Measurements from ENCODE around the gene EIF2S3B. TPM values are rescaled to one million over a fixed set of nuclear protein-coding genes. Genes with fewer than 3 reads are reported as not detected.
"Not testable (repeated sequence)": the region's sequence is repeated elsewhere in the genome, so short reads cannot be mapped to it uniquely, and the experiment has no call there.

The EIF2S3B gene
- 1 to 10 TPM in 1 of 2 donors, under 1 TPM in 1; 0.33 to 1.2 TPM for total RNA-seq
- long read RNA-seq, donor 1: 0 reads
- long read RNA-seq, donor 2: 0 reads

DNA sequence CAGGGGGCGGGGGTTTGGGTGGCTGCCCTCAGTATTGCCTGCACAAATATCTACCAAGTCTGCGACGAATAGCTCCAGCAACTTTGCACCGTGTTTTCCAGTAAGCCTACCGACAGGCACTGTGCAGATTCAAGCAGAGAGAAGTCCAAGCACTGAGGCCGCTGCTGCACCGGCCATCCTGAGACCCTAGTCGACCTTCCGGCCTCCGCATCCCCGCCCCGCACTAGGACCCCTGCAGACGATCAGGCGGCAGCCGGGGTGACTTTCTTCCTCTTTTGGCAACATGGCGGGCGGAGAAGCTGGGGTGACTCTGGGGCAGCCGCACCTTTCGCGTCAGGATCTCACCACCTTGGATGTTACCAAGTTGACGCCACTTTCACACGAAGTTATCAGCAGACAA, at the start of gene EIF2S3B:
Gene EIF2S3B (plus strand): TSS at position 271 of the 400 bp plus-strand sequence. CDS start 13 bp downstream, at position 284.
- intact Hi-C loops (cut with DNase I): no loop called here
- peak; percentile 63 for DNase-seq (ENCODE audit: low spot score)

DNA sequence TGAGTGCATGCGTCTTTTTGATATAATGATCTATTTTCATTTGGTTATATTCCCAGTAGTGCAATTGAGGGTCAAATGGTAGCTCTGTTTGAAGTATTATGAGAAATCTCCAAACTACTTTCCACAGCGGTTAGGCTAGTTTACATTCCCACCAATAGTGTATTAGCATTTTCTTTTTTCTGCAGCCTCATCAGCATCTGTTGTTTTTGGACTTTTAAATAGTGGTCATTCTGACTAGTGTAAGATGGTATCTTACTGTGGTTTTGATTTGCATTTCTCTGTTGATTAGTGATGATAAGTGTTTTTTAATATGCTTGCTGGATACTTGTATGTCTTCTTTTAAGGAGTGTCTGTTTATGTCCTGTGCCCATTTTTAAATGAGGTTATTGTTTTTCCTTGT, 48.8 kb upstream of the EIF2S3B start:
- intact Hi-C loops (cut with DNase I): no loop called here
- DNase-seq (ENCODE audit: low spot score): no peak

DNA sequence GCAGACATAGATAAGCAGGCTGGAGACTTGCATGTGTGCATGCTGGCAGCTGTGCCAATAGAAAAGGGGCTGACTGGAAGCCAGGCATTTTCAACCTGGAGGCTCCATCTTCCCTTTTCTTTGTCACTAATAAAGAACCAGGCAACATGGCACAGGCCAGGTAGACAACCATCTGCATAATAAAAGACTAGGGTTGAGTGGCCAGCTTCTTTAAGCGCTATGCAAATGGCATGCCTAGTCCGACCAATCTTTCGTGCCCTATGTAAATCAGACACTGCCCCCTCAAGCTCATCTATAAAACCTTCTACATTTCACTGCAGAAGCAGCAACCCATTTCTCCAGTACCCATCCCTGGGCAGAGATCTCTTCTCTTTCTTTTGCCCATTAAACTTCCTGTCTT, 47.9 kb upstream of the EIF2S3B start:
- DNase-seq (ENCODE audit: low spot score): no peak
- intact Hi-C loops (cut with DNase I): no loop called here

DNA sequence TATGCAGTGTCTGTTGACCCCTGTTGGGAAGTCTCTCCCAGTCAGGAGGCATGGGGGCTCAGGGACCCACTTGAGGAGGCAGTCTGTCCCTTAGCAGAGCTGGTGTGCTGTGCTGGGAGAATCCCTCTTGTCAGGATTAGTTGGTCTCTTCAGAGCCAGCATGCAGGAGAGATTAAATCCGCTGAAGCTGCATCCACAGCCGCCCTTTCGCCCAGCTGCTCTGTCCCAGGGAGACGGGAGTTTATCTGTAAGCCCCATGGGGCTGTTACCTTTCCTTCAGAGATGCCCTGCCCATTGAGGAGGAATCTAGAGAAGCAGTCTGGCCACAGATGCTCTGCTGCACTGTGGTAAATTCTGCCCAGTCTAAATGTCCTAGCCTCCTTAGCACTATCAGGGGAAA, 39.4 kb upstream of the EIF2S3B start:
- intact Hi-C loops (cut with DNase I): no loop called here
- DNase-seq (ENCODE audit: low spot score): no peak

DNA sequence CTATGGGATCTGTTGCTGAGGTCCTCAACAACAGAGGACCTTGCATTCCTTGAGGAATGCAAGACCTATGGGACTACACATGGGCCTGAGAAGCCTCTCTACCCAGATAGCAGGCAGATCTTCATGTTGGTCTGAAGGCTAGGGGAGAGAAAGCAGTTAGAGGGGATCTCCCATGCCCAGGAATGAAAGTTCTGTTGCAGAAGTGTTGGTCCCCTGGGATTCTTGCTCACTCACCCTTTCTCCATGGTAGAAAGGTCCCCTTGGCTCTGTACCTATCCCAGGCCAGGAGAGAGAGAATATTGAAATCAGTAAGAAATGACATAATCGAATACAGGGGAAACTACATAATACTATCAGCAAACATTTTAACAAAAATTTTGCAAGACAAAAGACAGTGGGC, 36.0 kb upstream of the EIF2S3B start:
- intact Hi-C loops (cut with DNase I): no loop called here
- no peak for DNase-seq (ENCODE audit: low spot score)

DNA sequence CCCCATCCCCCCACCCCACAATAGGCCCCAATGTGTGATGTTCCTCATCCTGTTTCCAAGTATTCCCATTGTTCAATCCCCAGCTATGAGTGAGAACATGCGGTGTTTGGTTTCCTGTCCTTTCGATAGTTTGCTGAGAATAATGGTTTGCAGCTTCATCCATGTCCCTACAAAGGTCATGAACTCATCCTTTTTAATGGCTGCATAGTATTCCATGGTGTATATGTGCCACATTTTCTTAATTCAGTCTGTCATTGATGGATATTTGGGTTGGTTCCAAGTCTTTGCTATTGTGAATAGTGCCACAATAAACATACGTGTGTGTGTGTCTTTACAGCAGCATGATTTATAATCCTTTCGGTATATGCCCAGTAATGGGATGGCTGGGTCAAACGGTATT, 32.9 kb upstream of the EIF2S3B start:
- DNase-seq (ENCODE audit: low spot score); intact Hi-C loops (cut with DNase I): not testable (repeated sequence)

DNA sequence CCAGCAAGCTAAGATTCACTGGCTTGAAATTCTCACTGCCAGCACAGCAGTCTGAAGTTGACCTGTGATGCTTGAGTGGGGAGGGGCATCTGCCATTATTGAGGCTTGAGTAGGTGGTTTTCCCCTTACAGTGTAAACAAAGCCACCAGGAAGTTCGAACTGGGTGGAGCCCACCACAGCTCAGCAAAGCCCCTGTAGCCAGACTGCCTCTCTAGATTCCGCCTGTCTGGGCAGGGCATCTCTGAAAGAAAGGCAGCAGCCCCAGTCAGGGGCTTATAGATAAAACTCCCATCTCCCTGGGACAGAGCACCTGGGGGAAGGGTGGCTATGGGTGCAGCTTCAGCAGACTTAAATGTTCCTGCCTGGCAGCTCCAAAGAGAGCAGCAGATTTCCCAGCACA, 23.8 kb upstream of the EIF2S3B start:
- DNase-seq (ENCODE audit: low spot score); intact Hi-C loops (cut with DNase I): not testable (repeated sequence)

DNA sequence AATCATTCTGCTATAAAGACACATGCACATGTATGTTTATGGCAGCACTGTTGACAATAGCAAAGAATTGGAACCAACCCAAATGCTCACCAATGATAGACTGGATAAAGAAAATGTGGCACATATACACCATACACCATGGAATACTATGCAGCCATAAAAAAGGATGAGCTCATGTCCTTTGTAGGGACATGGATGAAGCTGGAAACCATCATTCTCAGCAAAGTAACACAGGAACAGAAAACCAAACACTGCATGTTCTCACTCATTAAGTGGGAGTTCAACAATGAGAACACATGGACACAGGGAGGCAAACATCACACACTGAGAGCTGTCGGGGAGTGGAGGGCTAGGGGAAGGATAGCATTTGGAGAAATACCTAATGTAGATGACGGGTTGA, 18.4 kb upstream of the EIF2S3B start:
- DNase-seq (ENCODE audit: low spot score); intact Hi-C loops (cut with DNase I): not testable (repeated sequence)

DNA sequence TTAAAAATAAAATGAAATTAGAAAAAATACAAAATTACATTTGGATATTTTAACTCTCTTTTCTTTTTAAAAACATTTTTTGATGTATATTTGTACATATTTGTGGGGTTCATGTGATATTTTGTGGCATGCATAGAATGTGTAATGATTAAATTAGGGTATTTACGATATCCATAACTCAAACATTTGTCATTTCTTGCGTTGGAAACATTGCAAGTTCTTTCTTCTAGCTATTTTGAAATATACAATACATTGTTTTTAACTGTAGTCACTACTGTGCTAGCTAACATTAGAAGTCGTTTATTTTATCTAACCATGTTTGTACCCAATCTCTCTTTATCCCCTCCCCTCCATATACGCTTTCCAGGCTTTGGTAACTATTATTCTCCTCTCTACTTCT, 13.9 kb upstream of the EIF2S3B start:
- no peak for DNase-seq (ENCODE audit: low spot score)
- intact Hi-C loops (cut with DNase I): no loop called here

DNA sequence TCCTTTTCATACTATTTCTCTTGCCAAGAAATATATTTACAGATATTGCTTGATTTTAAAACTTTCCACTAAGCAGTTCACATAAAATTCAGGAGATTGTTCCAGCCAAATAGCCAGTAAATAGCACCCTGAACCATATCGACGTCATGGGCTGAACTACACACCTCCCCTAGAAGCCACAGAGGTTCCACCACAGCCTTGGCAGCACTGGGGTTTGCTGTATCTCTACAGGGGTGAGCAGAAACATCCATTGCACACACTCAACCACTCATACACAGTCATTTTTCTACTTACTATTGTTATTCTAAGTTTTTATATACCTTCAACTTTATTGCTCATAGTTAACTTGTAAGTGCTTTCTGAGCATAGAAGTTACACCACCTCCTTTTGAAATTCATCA, 8.1 kb upstream of the EIF2S3B start:
- intact Hi-C loops (cut with DNase I): no loop called here
- DNase-seq (ENCODE audit: low spot score): no peak

DNA sequence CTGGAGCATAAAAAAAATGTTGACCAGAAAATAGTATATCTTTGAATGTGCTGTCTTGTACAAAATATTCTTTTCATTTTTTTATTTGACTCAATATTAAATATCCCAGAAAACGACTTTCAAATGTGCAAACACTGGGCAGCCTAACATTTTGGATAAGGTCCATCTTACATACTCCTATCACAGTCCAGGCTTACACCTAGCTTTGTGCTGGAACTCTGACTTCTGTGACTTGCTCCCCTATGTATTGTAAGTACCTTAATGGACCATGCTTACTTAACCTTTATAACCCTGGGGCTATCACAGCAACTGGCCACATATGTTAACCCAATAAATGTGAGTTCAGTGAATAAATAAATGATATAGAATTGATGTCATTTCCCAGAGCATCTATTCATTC, 7.6 kb upstream of the EIF2S3B start:
- intact Hi-C loops (cut with DNase I): no loop called here
- no peak for DNase-seq (ENCODE audit: low spot score)

DNA sequence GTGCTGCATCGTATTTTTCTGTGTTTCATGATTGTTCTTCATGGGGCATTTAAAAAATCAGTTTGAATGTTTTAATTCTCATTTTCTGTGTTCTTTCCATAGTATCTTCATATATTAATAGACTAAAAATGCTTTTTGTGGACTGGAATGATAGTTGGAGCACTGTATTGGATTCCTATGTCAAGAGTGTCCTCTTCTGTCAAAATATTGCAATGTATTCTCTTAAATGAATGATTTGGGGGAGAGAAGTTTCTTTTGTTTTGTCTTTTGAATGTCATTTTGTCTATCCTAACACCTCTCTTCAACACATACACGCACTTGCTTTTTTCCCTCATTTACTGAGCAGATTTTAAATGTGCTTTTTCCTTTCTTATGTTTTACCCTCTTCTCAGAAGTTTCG, 4.7 kb upstream of the EIF2S3B start:
- intact Hi-C loops (cut with DNase I): no loop called here
- DNase-seq (ENCODE audit: low spot score): no peak

DNA sequence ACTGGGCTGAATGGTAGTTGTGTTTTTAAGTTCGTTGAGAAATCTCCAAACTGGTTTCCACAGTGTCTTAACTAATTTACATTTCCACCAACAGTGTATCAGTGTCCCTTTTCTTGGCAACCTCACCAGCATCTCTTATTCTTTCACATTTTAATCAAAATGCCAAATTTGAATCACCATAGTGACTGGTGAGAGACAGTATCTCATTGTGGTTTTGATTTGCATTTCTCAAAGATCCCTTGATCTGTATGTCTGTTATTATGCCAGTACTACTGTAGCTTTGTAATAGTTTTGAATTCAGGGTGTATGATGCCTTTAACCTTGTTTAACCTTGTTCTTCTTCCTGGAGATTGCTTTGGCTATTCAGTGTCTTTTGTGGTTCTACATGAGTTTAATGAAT, 2.2 kb upstream of the EIF2S3B start:
- DNase-seq (ENCODE audit: low spot score): no peak

DNA sequence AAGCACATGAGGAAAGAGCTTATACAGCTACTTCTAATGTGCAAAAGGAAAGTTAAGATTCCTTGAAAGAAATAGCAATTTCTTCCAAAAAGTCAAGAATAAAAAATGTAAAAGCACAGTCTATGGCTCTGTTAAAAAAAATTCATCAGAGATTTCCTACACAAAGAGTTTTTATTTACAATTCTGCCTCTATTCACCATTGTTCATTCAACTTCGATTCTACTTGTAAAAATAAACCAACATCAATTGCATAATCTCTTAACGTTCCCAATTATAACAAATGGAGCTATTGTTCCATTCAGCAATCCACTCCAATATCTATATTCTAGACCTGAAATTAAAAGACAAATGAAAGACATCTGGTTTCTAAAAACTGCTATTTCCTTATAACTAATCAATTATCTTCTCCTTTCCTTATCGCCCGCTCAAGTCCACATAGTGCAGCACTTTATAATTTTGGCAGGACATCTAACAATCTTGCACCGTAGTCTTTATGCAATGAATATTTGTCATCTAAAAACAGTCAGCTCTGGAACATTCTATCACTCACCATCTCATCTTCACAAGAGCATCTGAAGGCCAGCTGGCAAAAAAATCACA, 6.2 kb downstream of the EIF2S3B start:
- intact Hi-C loops (cut with DNase I): no loop called here
- no peak for DNase-seq (ENCODE audit: low spot score)

More for the DNA sequence above, 2.2 kb upstream of the EIF2S3B start:
- intact Hi-C loops (cut with DNase I): loop anchor here in 1 of 2 donors (2.0 kb wide), 1 partner anchor 277 kb away; no protein-coding TSS in a partner anchor

DNA sequence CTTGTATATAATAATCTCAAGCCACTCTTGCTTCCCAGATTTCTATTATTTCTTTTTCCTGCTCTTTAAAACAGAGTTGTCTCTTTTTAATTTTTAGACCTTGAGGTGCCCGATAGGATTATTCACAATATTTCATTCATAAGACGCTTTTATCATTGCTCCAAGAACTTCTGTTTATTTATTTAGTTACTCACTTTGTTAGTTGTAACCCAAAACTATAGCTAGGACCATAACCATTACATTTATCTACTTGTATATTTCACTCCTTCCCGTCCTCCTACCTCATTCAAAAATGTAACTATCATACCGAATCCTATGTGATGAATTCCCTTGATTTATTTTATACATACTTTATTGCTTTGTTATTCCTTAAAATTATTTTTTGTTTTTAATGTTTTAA, 7.1 kb downstream of the EIF2S3B start:
- DNase-seq (ENCODE audit: low spot score): no peak
- intact Hi-C loops (cut with DNase I): no loop called here

DNA sequence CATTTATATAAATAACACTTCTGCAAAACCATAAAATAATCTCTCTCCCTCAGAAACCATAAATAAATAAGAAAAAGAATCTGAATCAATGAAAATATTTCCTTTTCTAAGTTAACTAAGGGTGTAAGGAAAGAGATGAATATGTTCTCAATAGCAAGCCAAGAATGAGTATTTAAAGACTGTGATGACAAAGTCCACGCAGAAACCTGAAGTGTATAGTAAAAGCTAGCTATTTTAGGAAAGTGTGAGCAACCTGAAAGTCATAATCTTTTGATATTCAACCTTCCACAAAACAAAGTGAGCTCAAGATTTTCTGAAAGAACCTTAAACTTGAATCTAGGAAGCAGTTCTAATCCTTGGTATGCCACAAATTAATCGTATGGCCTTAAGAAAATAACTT, 15.9 kb downstream of the EIF2S3B start:
- intact Hi-C loops (cut with DNase I): no loop called here

DNA sequence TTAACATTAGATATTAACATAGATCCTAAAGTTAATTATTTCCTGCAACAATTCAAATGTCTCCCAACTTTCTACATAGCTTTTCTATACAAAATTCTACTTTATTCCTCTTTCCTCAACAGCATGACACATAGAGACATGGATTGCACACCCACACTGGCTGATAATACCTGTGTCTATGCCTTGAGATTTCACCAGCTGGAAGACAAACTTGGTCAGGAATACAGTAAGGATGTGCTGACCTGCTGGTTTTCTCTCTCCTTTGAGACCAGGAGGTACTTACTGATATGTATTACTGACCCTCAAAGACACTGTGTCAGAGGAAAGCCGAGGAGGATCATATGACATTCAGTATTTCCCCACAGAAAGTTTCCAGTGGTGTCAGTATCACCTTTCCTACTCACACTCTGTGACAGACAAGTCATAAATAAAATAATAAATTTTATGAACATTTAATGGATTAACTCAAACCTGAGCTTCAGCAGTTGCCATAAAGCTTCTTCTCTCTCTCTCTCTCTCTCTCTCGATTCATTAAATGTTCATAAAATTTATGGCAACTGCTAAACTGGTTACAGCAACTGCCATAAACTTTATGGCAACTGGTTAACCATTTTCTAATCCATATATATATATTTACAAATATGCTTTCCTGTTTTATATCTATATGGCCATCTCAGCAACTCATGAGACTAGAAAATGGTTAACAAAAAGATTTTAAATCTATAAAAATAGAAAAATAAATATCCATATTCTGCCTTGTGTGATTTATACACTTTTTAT, 22.7 kb downstream of the EIF2S3B start:
- intact Hi-C loops (cut with DNase I): no loop called here
- DNase-seq (ENCODE audit: low spot score): no peak

More for the DNA sequence above, 15.9 kb downstream of the EIF2S3B start:
- no peak for DNase-seq (ENCODE audit: low spot score)

DNA sequence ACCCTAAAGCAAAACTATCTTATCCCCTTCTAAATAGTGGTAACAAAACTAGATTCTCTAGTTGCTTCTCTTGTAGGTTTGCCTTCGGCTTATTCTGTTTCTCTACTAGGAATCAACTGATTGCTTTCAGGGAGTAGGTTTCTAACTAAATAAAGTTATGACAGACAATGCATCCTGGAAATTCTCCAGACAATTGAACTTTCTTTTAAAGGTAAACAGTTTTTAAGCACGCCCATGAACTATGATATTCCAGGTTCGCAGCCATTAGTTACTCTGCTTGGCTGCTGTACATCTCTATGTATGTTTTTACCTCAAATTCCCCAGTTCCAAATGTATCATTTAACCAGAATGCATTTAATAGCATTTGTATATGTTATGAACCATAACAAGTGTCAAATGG, 23.9 kb downstream of the EIF2S3B start:
- intact Hi-C loops (cut with DNase I): no loop called here

DNA sequence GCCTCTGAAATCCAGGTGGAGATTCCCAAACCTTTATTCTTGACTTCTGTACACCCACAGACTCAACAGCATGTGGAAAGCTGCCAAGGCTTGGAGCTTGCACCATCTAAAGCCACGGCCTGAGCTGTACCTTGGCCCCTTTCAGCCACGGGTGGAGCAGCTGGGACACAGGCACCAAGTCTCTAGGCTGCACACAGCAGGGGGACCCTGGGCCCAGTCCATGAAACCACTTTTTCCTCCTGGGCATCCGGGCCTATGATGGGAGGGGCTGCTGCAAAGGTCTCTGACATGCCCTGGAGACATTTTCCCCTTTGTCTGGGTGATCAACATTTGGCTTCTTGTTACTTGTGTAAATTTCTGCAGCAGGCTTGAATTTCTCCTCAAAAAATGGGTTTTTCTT, 32.0 kb downstream of the EIF2S3B start:
- intact Hi-C loops (cut with DNase I): no loop called here
- DNase-seq (ENCODE audit: low spot score): no peak

More for the DNA sequence above, 23.9 kb downstream of the EIF2S3B start:
- no peak for DNase-seq (ENCODE audit: low spot score)

DNA sequence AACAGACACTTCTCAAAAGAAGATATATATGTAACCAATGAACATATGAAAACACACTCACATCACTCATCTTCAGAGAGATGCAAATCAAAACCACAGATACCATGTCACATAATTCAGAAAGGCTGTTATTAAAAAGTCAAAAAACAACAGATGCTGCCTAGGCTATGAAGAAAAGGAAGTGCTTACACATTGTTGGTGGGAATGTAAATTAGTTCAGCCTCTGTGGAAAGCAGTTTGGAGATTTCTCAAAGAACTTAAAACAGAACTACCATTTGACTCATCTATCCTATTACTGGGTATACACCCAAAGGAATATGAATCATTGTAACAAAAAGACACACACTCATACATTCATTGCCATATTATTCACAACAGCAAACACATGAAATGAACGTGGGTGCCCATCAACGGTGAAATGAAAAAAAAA, 35.1 kb downstream of the EIF2S3B start:
- DNase-seq (ENCODE audit: low spot score): no peak
- intact Hi-C loops (cut with DNase I): no loop called here

DNA sequence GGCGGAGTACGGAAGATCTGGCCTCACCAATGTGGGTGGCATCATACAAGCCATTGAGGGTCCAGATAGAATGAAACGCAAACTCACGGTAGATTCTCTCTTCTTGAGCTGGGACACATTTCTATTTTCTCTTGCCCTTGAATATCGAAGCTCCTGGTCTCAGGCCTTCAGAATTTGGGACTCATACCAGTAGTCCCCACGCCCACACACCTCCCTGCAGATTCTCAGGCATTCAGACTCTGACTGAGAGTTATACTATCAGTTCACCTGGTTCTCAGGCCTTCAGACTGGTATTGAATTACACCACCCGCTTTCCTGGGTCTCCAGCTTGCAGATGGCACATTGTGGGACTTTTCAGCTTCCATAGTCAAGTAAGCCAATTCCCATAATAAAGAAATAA, 37.8 kb downstream of the EIF2S3B start:
- intact Hi-C loops (cut with DNase I): no loop called here
- DNase-seq (ENCODE audit: low spot score): no peak

Measured in posterior vena cava (tissue), 2 donors.